Activated CD8-positive, alpha-beta memory T cell treated with anti-CD3 and anti-CD28 coated beads, Interleukin-2, amount 50 U/mL, for 4 hours (primary cell): ENCODE results near the gene DMRTA2.

Experiments used
- DNase-seq: peaks from one replicate; pipeline ENCODE4 v3.0.0-alpha.2; 2020

DMRTA2 gene

GRCh38 chr1:50371749-50372148 is 51.5 kb downstream of the DMRTA2 start:
- no peak for DNase-seq

DNA sequence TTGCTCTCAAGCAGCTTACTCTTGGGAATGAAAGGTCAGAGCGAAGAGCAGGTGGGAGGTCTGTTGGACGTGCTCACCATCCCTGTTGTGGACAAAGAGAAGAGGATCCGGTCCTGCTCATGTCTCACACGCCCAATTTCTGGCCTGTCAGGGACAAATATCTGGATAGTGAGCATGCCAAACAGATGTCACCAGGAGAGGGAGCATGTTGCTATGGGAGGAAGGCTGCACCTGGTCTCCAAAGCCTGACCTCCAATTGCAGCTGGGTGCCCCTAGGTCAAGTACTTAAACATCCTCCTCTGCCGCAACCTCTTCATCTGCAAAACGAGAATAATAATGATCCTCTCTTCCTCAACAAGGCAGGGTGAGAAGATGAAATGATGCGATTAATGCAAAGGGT is 53.4 kb downstream of the DMRTA2 start:
- no peak for DNase-seq

GRCh38 chr1:50369008-50369634 is 54.1 kb downstream of the DMRTA2 start:
- no peak for DNase-seq

- no peak for DNase-seq
Observed at GRCh38 chr1:50368179-50369007, 54.9 kb downstream of the DMRTA2 start.
